ENCODE data around the gene MC1R.

GRCh38 chr16:89921702-89922476, 3.2 kb downstream of the MC1R start:
- TF ChIP-seq CTCF (IDR thresholded peaks at IDR 0.05) (no peak), ZFX (IDR thresholded peaks at IDR 0.05; ENCODE audit: borderline replicate concordance) (no peak)
